ENCODE measurements around the gene NR4A3. TPM values are rescaled to one million over a fixed set of nuclear protein-coding genes. Genes with fewer than 3 reads are reported as not detected.
A peak's percentile ranks its signal among the peaks of the same experiment; 100 is the strongest.

Gene NR4A3
- polyA plus RNA-seq, 2 of the 4 experiments (the other 2 are of a cell fraction): 1.6 to 2.0 TPM

DNA sequence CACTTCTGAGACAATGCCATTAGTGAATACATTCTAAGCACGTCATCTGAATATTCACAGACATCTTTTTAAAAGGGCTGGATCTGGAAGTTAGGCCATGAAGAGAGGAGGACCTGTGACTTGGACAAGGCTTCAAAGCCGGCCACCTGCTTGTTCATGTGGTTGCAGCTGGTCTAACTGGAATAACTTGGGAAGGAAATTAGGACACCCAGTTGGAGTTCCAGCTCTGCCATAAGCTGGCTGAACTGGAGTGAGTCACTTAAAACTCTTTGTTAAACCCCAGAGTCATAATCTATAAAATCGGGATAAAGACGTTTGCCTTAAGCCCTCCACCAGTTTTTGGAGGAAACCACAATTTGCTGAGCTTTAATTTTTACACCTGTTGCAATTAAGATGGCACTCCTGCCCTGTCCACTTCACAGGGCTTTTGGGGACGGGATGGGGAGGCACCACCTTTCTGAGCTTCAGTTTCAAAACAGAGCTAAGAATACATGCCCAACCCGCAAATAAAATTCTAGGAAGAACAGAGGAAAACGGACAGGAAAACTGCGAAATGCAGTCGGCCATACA is 84.2 kb downstream of the NR4A3 start:
- Histone ChIP-seq H3K4me2 (peak overlapping the region; percentile 76), H3K4me1 (peaks cover 10% of the 10 kb centered on the region; the same call in 2 of the 3 replicates), H3K4me3 (peak overlapping the region; percentile 77), H3K27ac (peak overlapping the region; percentile 83 to 98), H3K9me3 (no peaks in the 10 kb centered on the region)
- ATAC-seq (peak; percentile 5 to 8; a peak in 4 of 6 replicates), DNase-seq (ENCODE audit: low read depth in 1 of 2, low spot score in 1 of 2) (no peak), FAIRE-seq (no peak)
- ChIA-PET POLR2A (no interaction called here), CTCF (interaction anchor here (0.5 to 1.7 kb wide), 5 partner anchors 10 to 625 kb away, joined by 3 to 6 read pairs (median 3); no protein-coding TSS in a partner anchor)
- TF ChIP-seq, protein P1, sequence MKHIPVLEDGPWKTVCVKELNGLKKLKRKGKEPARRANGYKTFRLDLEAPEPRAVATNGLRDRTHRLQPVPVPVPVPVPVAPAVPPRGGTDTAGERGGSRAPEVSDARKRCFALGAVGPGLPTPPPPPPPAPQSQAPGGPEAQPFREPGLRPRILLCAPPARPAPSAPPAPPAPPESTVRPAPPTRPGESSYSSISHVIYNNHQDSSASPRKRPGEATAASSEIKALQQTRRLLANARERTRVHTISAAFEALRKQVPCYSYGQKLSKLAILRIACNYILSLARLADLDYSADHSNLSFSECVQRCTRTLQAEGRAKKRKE (CRISPR knock-in tag; IDR thresholded peaks at IDR 0.05; ENCODE audit: low read depth): no peak
- TF ChIP-seq, protein P2, sequence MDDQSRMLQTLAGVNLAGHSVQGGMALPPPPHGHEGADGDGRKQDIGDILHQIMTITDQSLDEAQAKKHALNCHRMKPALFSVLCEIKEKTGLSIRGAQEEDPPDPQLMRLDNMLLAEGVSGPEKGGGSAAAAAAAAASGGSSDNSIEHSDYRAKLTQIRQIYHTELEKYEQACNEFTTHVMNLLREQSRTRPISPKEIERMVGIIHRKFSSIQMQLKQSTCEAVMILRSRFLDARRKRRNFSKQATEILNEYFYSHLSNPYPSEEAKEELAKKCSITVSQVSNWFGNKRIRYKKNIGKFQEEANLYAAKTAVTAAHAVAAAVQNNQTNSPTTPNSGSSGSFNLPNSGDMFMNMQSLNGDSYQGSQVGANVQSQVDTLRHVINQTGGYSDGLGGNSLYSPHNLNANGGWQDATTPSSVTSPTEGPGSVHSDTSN (IDR thresholded peaks at IDR 0.05): no peak
- TF ChIP-seq, protein P3, sequence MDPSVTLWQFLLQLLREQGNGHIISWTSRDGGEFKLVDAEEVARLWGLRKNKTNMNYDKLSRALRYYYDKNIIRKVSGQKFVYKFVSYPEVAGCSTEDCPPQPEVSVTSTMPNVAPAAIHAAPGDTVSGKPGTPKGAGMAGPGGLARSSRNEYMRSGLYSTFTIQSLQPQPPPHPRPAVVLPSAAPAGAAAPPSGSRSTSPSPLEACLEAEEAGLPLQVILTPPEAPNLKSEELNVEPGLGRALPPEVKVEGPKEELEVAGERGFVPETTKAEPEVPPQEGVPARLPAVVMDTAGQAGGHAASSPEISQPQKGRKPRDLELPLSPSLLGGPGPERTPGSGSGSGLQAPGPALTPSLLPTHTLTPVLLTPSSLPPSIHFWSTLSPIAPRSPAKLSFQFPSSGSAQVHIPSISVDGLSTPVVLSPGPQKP (IDR thresholded peaks at IDR 0.05; ENCODE audit: low read depth, low read length): no peak
- TF ChIP-seq MAFK (IDR thresholded peaks at IDR 0.05; ENCODE audit: partially characterized antibody): peak; percentile 39
- WGBS (ENCODE audit: missing lambda C conversion rate): 21% methylated on average over 9 of the region's 9 CpGs

DNA sequence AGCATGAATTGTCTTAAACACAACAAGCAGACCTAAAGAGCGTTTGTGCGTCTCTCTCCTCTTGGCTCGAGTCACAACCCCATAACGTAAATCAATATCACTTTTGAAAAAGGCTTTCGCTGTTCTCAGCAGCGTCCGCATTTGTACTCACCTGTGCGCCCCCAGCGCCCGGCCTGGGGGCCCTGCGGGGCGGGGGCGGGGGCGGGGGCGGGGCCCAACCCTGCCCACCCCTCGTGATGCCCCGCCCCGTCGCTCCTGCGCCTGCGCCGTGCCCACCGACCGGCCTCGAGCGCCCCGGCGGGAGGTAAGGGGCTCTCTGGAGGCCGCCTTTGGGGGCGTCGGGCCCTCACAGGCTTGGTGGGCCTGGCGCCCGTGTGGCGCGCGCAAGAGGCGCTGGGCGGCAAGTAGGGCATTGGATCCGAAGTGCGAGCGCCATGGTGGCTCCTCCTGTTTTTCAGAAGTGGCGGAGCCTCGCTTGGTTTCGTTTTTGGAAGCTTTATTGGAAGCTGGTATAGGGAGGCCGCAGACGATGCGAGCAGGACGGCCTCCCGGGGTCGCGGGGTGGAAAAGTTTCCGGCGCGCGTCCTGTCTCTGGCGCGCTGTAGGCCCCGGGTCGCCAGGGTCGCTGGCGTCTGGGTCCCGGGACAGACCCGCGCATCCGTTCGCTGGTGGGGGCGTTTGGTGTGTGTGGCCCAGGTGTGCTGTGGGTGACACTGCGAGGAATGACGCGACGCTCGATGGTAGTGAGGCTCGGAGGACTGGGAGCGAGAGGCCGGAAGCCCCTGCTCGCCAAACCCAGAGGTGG is 84.9 kb downstream of the NR4A3 start, which contains the start of gene STX17:
Gene STX17, plus strand, starts transcription at position 252 of the 805 bp plus-strand sequence. CDS start 8,586 bp downstream, outside the sequence.
- WGBS (ENCODE audit: missing lambda C conversion rate): 2% methylated on average over 52 of the region's 76 CpGs
- DNase-seq (ENCODE audit: low read depth in 1 of 2, low spot score in 1 of 2) (peak; percentile 64 to 75), ATAC-seq (peak; percentile 93 to 94), FAIRE-seq (no peak)
- peaks cover 10% of the 10 kb centered on the region; the same call in 2 of the 3 replicates for H3K4me1 ChIP-seq
- peak within 1 kb of the TSS; percentile 83 to 98 for H3K27ac ChIP-seq
- CTCF ChIA-PET: interaction anchor here (0.5 to 1.7 kb wide), 6 partner anchors 10 to 625 kb away, joined by 3 to 6 read pairs (median 4); partner anchors contain the start of gene NR4A3
- peak within 1 kb of the TSS; percentile 76 for H3K4me2 ChIP-seq
- POLR2A ChIA-PET: interaction anchor here (1.0 to 1.7 kb wide), 6 partner anchors 9 to 87 kb away, joined by 3 to 4 read pairs (median 4); partner anchors contain the start of gene NR4A3
- no peak for TF ChIP-seq ZSCAN20 (CRISPR knock-in tag; IDR thresholded peaks at IDR 0.05)
- TF ChIP-seq JUN (IDR thresholded peaks at IDR 0.05): peak in 1 of 2 experiments; percentile 69; a peak in 2 of 5 replicates
- peak; percentile 86 for TF ChIP-seq PHF8 (IDR thresholded peaks at IDR 0.05; ENCODE audit: borderline replicate concordance, low read depth)
- TF ChIP-seq POLR2A (IDR thresholded peaks at IDR 0.05; ENCODE audit: low read length): peak; percentile 75
- TF ChIP-seq RARB (CRISPR knock-in tag; IDR thresholded peaks at IDR 0.05): no peak
- TF ChIP-seq, protein P4, sequence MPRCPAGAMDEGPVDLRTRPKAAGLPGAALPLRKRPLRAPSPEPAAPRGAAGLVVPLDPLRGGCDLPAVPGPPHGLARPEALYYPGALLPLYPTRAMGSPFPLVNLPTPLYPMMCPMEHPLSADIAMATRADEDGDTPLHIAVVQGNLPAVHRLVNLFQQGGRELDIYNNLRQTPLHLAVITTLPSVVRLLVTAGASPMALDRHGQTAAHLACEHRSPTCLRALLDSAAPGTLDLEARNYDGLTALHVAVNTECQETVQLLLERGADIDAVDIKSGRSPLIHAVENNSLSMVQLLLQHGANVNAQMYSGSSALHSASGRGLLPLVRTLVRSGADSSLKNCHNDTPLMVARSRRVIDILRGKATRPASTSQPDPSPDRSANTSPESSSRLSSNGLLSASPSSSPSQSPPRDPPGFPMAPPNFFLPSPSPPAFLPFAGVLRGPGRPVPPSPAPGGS (IDR thresholded peaks at IDR 0.05): peak; percentile 71; the same call in 2 of the 3 replicates
- TF ChIP-seq KDM1A (IDR thresholded peaks at IDR 0.05; ENCODE audit: low read depth): no peak
- TF ChIP-seq, protein P5, sequence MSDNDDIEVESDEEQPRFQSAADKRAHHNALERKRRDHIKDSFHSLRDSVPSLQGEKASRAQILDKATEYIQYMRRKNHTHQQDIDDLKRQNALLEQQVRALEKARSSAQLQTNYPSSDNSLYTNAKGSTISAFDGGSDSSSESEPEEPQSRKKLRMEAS (IDR thresholded peaks at IDR 0.05): peak; percentile 25; the same call in 1 of the 2 replicates
- TF ChIP-seq, protein P6, sequence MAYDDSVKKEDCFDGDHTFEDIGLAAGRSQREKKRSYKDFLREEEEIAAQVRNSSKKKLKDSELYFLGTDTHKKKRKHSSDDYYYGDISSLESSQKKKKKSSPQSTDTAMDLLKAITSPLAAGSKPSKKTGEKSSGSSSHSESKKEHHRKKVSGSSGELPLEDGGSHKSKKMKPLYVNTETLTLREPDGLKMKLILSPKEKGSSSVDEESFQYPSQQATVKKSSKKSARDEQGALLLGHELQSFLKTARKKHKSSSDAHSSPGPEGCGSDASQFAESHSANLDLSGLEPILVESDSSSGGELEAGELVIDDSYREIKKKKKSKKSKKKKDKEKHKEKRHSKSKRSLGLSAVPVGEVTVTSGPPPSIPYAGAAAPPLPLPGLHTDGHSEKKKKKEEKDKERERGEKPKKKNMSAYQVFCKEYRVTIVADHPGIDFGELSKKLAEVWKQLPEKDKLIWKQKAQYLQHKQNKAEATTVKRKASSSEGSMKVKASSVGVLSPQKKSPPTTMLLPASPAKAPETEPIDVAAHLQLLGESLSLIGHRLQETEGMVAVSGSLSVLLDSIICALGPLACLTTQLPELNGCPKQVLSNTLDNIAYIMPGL (CRISPR knock-in tag; IDR thresholded peaks at IDR 0.05; ENCODE audit: borderline replicate concordance): 0 out of 2 replicates have a peak, but pooled peaks have one; percentile 52
- TF ChIP-seq, protein P7, sequence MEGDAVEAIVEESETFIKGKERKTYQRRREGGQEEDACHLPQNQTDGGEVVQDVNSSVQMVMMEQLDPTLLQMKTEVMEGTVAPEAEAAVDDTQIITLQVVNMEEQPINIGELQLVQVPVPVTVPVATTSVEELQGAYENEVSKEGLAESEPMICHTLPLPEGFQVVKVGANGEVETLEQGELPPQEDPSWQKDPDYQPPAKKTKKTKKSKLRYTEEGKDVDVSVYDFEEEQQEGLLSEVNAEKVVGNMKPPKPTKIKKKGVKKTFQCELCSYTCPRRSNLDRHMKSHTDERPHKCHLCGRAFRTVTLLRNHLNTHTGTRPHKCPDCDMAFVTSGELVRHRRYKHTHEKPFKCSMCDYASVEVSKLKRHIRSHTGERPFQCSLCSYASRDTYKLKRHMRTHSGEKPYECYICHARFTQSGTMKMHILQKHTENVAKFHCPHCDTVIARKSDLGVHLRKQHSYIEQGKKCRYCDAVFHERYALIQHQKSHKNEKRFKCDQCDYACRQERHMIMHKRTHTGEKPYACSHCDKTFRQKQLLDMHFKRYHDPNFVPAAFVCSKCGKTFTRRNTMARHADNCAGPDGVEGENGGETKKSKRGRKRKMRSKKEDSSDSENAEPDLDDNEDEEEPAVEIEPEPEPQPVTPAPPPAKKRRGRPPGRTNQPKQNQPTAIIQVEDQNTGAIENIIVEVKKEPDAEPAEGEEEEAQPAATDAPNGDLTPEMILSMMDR (IDR thresholded peaks at IDR 0.05): peak; percentile 12; the same call in 2 of the 3 replicates
- no peaks in the 10 kb centered on the region for H3K9me3 ChIP-seq
- H3K4me3 ChIP-seq: peak within 1 kb of the TSS; percentile 77
